ENCODE measurements around the gene GLDC. TPM values are rescaled to one million over a fixed set of nuclear protein-coding genes. Genes with fewer than 3 reads are reported as not detected.
"Not testable (repeated sequence)": the region's sequence is repeated elsewhere in the genome, so short reads cannot be mapped to it uniquely, and the experiment has no call there.

GLDC gene
- total RNA-seq, 1 donor from 2014 or later, result not detected

DNA sequence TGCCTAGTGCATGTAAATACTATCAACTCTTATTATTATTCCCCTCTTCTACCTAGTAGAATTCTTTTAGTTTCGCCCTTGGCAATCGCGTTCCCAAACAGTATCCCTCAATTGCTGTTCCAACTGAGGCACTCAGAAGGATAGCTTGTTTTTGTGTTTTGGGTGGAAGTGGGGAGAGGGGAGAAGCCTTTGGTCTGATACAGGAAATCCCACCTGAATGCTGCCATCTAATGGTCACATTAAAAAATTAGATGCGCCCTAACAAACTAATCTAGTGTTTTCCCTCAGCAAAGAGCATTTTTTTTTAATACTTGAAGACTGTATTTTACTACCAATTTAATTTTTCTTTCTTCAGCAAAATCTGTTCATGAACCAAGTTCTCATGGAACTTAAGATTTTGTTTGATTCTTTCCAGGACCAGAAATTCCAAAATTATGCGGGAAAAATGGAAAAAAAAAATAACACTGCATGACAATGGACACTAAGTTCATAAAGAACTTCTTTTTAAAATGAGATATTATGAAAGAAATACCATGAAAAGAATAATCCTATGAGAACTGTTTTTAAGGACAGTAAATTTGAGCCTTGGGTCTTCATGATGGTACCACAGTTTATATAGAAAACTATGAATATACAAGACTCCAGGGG lies 22.2 kb upstream of the GLDC start:
- no peak for DNase-seq (ENCODE audit: missing footprints)
- intact Hi-C loops (cut with DNase I), result loop anchor here (5.0 to 10.0 kb wide), 2 partner anchors 83 to 315 kb away; no protein-coding TSS in a partner anchor
- ATAC-seq, result no peak

DNA sequence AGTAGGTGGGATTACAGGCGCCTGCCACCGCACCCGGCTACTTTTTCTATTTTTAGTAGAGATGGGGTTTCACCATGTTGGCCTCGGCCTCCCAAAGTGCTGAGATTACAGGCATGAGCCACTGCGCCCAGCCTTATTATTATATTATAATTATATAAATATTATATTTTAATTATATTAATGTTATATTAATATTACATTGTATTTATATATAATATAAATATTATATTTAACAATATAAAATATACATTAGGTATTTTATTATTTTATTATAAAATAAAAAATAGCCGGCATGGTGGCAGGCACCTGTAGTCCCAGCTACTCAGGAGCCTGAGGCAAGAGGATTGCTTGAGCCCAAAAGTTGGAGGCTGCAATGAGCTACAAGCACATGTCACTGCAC lies 21.6 kb upstream of the GLDC start:
- intact Hi-C loops (cut with DNase I), result loop anchor here (5.0 to 10.0 kb wide), 2 partner anchors 82 to 315 kb away; no protein-coding TSS in a partner anchor
- DNase-seq (ENCODE audit: missing footprints) (no peak), ATAC-seq (no peak)

- no peak for DNase-seq (ENCODE audit: missing footprints)
- no peak for ATAC-seq
- intact Hi-C loops (cut with DNase I), result loop anchor here (5.0 to 10.0 kb wide), 2 partner anchors 81 to 313 kb away; no protein-coding TSS in a partner anchor
Observed at GRCh38 chr9:6665628-6666027, 20.1 kb upstream of the GLDC start.

DNA sequence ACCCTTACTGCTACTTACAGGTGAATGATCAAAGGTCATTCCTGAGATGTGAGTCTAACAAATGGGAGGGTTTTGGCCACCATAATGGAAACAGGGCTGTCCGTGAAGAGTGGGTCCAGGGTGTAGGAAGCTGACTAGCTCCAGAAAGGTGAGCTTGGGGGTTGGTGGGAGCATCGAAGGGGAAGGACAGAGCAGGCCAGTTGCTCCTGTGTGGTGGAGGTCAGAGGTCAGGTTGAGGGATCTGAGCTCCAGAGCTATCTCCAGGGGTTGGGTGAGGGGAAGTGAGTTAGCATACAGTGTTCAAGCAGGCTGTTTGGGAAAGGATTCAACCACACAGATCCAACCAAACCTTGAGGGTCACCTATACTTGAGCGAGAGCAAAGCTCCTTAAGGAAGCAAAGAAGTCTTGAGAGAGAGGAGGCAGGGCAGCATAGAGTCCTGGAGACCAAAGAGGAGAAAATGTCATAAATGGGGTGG lies 18.7 kb upstream of the GLDC start:
- intact Hi-C loops (cut with DNase I), result loop anchor here (10.0 kb wide), 1 partner anchor 79 kb away; no protein-coding TSS in a partner anchor
- DNase-seq (ENCODE audit: missing footprints) (no peak), ATAC-seq (no peak)

DNA sequence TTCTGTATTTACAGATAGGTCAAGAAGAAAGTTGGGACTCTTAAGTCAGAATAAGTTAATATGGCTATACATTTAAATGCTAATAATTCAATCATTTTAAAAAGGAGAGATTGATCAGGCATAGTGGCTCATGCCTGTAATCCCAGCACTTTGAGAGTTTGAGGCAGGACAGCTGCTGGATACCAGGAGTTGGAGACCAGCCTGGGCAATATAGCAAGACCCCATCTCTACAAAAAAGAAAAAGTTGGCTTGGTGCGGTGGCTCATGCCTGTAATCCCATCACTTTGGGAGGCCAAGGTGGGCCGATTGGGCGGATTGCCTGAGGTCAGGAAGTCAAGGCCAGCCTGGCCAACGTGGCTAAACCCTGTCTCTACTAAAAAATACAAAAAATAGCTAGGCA lies 15.0 kb upstream of the GLDC start:
- DNase-seq (ENCODE audit: missing footprints) (no peak), ATAC-seq (no peak)
- intact Hi-C loops (cut with DNase I), result loop anchor here (10.0 kb wide), 1 partner anchor 76 kb away; no protein-coding TSS in a partner anchor

DNA sequence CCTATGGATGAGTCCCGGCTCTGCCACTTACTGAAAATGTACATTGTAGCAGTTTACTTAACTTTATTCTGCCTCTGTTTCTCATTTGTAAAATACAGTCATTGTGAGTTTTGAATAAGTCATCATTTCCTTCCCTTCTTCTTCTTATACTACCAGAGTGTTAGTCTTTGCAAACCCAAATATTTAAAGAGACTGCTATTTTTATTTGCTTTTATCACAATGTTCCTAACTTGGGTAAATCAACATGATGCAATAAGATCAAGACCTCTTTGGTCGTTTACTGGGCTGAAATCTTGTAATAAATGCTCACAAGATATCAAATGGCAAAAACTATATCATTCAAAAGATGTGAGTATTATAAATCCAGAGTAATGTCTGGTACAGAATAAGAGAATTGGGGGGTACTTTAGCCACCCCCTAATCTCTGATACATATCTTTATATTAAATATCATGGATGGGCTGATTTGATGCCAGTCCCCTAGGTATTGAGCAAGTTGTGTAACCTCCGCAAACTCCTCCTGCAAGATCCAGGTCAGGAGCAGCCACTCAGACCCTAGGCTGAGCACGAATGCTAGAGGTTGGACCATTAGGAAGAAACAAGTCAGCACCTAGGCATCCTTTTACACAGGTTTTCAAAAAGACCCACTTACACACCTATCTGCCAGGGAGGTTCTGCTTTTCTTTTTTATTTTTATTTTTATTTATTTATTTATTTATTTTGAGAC lies 13.3 kb upstream of the GLDC start:
- intact Hi-C loops (cut with DNase I), result no loop called here
- no peak for DNase-seq (ENCODE audit: missing footprints)
- no peak for ATAC-seq

DNA sequence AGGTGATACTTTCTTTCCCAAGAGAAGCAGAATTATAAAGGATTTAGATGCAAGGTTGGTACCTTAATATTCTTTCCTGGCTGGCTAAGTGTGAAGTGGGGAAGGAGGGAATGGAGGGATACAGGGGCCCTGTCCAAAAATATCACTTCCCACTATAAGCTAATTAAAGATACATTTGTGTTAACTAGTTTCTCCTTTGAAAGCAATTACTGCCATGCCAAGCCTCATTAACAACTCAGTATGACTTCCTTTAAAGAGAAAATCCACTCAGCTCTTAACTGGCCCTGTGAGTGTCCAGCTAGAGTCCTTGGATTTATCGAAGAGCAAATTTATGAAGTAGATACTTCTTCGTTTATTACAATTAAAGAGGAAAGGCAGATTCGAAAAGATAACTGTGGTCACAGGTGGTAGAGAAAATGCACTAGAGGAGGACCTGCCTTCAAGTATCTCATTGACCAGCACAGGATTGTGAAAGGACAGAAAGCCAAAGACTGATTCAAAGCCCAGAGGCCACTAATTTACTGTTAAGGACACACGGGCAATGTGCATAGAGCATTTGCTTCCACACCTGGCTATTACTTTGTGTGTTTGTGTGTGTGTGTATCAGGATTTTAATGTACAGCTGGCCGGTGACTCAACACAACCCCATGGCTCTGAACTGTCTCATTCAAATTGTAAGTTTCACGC lies 11.2 kb upstream of the GLDC start:
- ATAC-seq (no peak), DNase-seq (ENCODE audit: missing footprints) (no peak)
- intact Hi-C loops (cut with DNase I), result no loop called here

DNA sequence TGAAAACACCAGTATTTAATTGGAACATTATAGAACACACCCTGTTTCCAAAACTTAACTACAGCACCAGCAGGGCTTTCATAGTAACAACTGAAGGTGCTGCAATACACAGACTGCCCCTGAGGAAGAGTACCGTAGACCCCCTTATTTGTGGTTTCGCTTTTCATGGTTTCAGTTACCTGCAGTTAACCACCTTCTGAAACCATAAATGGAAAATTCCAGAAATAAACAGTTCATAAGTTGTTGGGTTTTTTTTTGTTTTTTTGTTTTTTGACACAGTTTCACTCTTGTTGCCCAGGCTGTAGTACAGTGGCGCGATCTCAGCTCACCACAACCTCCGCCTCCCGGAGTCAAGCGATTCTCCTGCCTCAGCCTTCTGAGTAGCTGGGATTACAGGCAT lies 9.5 kb upstream of the GLDC start:
- DNase-seq (ENCODE audit: missing footprints), result no peak
- no peak for ATAC-seq
- intact Hi-C loops (cut with DNase I), result no loop called here

GRCh38 chr9:6646293-6646636 lies 736 bp upstream of the GLDC start:
- DNase-seq (ENCODE audit: missing footprints) (no peak), ATAC-seq (no peak)
- intact Hi-C loops (cut with DNase I), result no loop called here

DNA sequence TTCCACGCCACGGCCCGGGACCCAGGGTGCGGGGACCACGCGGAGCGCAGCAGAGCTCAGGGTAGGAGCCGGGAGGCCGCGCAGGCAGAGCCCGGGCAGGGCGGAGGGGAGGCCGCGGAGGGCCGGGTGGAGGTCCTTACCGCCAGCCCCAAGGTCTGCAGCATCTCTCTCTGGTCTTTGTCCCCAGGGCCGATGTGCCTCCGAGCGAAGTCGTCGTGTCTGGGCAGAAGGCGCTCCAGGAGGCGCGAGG lies 499 bp downstream of the GLDC start:
- intact Hi-C loops (cut with DNase I); ATAC-seq; DNase-seq (ENCODE audit: missing footprints): not testable (repeated sequence)

DNA sequence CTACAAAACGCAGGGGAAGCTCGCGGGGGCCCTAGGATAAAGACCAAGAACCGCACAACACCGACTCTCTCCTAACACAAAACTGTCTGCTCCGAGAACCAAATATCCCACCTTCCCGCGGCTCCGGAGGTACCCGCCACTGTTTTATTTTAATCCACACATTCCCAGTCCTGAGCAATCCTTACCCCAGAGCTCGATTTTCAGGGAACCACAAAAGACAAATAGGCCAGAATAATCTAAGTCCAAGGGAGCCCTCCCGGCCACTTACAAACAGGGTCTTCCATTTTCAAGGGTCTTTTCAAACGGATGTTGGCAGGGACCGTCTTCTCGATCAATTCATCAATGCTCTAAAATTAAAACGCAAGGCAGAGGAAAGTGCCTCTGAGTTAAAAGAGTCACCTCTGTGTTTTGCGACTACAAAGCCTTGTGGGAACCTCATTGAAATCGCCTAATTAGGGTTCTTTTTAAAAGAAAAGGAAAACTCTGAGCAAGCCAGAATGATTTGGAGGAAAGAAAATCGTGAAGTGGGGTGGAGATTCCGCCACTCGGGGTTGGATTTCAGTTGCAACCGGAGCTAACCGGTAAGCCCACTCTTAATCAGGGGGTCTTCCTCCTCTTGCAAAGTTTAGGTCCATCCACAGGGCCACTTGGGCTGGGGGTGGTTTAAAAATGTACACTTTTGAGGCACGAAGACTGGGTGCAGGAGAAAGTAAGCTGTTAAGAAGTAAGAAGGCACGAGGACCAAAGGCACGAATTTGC lies 1.0 kb downstream of the GLDC start:
- no peak for ATAC-seq

DNA sequence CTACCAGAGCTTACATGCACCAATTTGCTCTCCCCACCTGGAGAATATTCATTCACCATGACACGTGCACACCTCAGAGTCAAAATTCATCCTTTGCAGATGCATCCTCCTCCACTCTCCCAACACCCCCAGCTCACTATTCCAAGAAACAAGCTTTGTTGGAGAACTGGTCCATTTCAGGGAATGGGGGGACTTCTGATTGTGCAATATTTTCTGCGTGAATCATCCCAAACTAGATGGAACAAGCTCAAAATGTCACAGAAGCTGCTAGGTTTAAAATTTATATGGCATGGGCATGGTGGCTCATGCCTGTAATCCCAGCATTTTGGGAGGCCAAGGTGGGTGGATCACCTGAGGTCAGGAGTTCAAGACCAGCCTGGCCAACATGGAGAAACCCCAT lies 3.6 kb downstream of the GLDC start:
- no peak for DNase-seq (ENCODE audit: missing footprints)
- intact Hi-C loops (cut with DNase I), result no loop called here
- no peak for ATAC-seq

More for the DNA sequence above, 1.0 kb downstream of the GLDC start:
- intact Hi-C loops (cut with DNase I), result no loop called here
- DNase-seq (ENCODE audit: missing footprints), result no peak

GRCh38 chr9:6641561-6641960 lies 4.0 kb downstream of the GLDC start:
- intact Hi-C loops (cut with DNase I), result no loop called here
- ATAC-seq (no peak), DNase-seq (ENCODE audit: missing footprints) (no peak)

DNA sequence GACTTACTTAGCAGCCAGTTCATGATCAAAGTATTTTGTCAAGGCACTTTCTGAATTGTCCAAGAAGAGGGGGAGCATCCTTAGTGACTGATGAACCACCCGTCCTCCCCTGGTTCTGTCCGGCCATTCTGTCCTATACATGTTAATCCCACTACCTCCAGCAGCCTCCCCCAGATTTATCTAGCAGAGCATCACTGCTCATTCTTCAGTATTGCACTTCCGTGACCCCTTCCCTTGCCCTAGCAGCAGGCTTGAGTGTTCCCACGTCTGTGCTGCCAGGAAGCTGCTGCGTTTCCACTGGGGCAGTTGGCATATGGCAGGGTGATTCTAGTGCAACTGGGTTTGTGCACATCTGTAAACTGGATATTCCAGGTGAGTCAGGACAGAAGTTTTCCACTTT lies 4.5 kb downstream of the GLDC start:
- ATAC-seq, result no peak
- no peak for DNase-seq (ENCODE audit: missing footprints)
- intact Hi-C loops (cut with DNase I), result no loop called here

- ATAC-seq (no peak), DNase-seq (ENCODE audit: missing footprints) (no peak)
- intact Hi-C loops (cut with DNase I), result no loop called here
Observed at GRCh38 chr9:6640268-6641051, 5.1 kb downstream of the GLDC start.

GRCh38 chr9:6639622-6640021 lies 5.9 kb downstream of the GLDC start:
- ATAC-seq (no peak), DNase-seq (ENCODE audit: missing footprints) (no peak)
- intact Hi-C loops (cut with DNase I), result no loop called here

- intact Hi-C loops (cut with DNase I), result no loop called here
- no peak for ATAC-seq
- no peak for DNase-seq (ENCODE audit: missing footprints)
Observed at GRCh38 chr9:6634444-6634843, 11.1 kb downstream of the GLDC start.

DNA sequence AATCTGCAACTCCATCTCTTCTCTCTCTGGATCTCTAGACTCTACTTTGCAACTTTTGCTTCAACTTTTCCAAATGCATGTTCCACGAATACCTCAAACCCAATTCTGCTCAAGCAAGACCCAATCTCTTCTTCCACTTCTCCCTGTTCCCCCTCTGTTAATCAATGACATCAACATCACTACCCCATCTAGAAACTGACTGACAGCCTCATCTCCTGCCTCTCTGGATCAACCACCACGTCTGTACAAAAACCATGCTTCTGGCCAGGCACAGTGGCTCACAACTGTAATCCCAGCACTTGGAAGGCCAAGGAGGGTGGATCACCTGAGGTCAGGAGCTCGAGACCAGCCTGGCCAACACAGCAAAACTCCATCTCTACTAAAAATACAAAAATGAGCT lies 12.2 kb downstream of the GLDC start:
- ATAC-seq (no peak), DNase-seq (ENCODE audit: missing footprints) (no peak)
- intact Hi-C loops (cut with DNase I), result no loop called here
